ENCODE measurements around the gene ANKRD60.

ANKRD60 gene

GRCh38 chr20:58195047-58195446, 33.4 kb downstream of the ANKRD60 start:
- DNase-seq (ENCODE audit: low spot score): no peak
- TF ChIP-seq CTCF (IDR thresholded peaks at IDR 0.05; ENCODE audit: extremely low read depth, insufficient read depth, missing control alignments): no peak
- in situ Hi-C loops (cut with MboI; ENCODE audit: low pct_unique_long_range_greater_than_20kb, low sequenced_read_pairs, unreplicated experiment): no loop called here

GRCh38 chr20:58194175-58194791, 34.2 kb downstream of the ANKRD60 start:
- in situ Hi-C loops (cut with MboI; ENCODE audit: low pct_unique_long_range_greater_than_20kb, low sequenced_read_pairs, unreplicated experiment): no loop called here
- DNase-seq (ENCODE audit: low spot score): no peak
- no peak for TF ChIP-seq CTCF (IDR thresholded peaks at IDR 0.05; ENCODE audit: extremely low read depth, insufficient read depth, missing control alignments)

- peak; percentile 60 for DNase-seq (ENCODE audit: low spot score)
- in situ Hi-C loops (cut with MboI; ENCODE audit: low pct_unique_long_range_greater_than_20kb, low sequenced_read_pairs, unreplicated experiment): no loop called here
Measured at GRCh38 chr20:58192567-58192966, 35.9 kb downstream of the ANKRD60 start.

GRCh38 chr20:58192065-58192464, 36.4 kb downstream of the ANKRD60 start:
- DNase-seq (ENCODE audit: low spot score): no peak
- TF ChIP-seq CTCF (IDR thresholded peaks at IDR 0.05; ENCODE audit: extremely low read depth, insufficient read depth, missing control alignments): no peak
- in situ Hi-C loops (cut with MboI; ENCODE audit: low pct_unique_long_range_greater_than_20kb, low sequenced_read_pairs, unreplicated experiment): no loop called here

More at GRCh38 chr20:58192567-58192966, 35.9 kb downstream of the ANKRD60 start:
- TF ChIP-seq CTCF (IDR thresholded peaks at IDR 0.05; ENCODE audit: extremely low read depth, insufficient read depth, missing control alignments): peak; percentile 85

- DNase-seq (ENCODE audit: low spot score): no peak
- in situ Hi-C loops (cut with MboI; ENCODE audit: low pct_unique_long_range_greater_than_20kb, low sequenced_read_pairs, unreplicated experiment): no loop called here
- TF ChIP-seq CTCF (IDR thresholded peaks at IDR 0.05; ENCODE audit: extremely low read depth, insufficient read depth, missing control alignments): no peak
Measured at GRCh38 chr20:58188527-58188926, 39.9 kb downstream of the ANKRD60 start.

GRCh38 chr20:58184984-58185383, 43.5 kb downstream of the ANKRD60 start:
- in situ Hi-C loops (cut with MboI; ENCODE audit: low pct_unique_long_range_greater_than_20kb, low sequenced_read_pairs, unreplicated experiment): no loop called here
- DNase-seq (ENCODE audit: low spot score): no peak

More at GRCh38 chr20:58184984-58185383, 43.5 kb downstream of the ANKRD60 start:
- TF ChIP-seq CTCF (IDR thresholded peaks at IDR 0.05; ENCODE audit: extremely low read depth, insufficient read depth, missing control alignments): no peak
